Activated CD8-positive, alpha-beta memory T cell treated with anti-CD3 and anti-CD28 coated beads for 36 hours (primary cell): ENCODE data around the gene CLEC10A. TPM values are rescaled to one million over a fixed set of nuclear protein-coding genes. Genes with fewer than 3 reads are reported as not detected.
"Not testable (repeated sequence)": the region's sequence is repeated elsewhere in the genome, so short reads cannot be mapped to it uniquely, and the experiment has no call there.

Source experiments
- CTCF ChIA-PET: fragments of 350-600 bp; sonication (Branson Sonifier 250); formaldehyde crosslinking; loops from one replicate; lab custom pipeline; 2021; ENCODE audit warnings: antibody characterized with exemption; lab: Charles Lee
- POLR2A ChIA-PET: fragments of 350-600 bp; sonication (Branson Sonifier 250); formaldehyde crosslinking; loops from one replicate; lab custom pipeline; 2021; ENCODE audit warnings: antibody characterized with exemption; lab: Charles Lee
- total RNA-seq, 2 experiments: library from RNA; stranded (reverse); gene quantifications; one replicate each; pipeline ENCODE4 v1.2.3, GENCODE V29; 2021

Gene CLEC10A
- total RNA-seq, 2 experiments from 2014 or later, result not detected

DNA sequence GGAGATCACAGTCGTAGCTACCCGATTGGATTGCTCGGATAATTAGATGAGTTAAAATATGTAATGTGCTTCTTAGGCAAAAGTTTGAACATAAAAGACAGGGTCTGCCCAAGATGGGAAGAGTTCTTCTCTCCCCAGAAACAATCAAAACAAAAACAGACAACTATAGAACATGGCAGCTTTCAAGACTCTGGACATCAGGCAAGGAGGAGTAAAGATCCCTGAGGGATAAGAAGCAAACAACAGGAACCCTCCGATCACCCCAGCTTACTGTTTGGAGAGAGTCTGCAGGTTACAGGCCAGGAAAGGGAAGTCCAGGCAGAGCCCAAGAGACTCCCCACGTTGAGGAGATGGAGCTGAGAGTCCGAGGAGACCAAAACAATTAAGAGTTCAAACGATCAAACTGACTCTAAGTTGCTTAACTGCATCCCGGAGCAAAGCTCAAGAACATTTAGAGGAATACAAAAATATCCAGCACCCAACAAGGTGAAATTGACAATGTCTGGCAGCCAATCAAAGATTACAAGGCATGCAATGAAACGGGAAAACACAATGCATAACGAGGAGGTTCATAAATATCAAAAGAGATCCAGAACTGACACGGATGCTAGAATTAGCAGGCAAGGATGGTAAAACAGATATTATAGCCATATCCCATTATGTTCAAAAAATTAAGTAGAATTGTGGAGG, 30.7 kb upstream of the CLEC10A start:
- ChIA-PET POLR2A (interaction anchor here (0.7 kb wide), 1 partner anchor 1208 kb away, joined by 3 read pairs; no protein-coding TSS in a partner anchor), CTCF (interaction anchor here (1.0 to 1.5 kb wide), 2 partner anchors 59 to 63 kb away, joined by 3 to 5 read pairs; no protein-coding TSS in a partner anchor)

DNA sequence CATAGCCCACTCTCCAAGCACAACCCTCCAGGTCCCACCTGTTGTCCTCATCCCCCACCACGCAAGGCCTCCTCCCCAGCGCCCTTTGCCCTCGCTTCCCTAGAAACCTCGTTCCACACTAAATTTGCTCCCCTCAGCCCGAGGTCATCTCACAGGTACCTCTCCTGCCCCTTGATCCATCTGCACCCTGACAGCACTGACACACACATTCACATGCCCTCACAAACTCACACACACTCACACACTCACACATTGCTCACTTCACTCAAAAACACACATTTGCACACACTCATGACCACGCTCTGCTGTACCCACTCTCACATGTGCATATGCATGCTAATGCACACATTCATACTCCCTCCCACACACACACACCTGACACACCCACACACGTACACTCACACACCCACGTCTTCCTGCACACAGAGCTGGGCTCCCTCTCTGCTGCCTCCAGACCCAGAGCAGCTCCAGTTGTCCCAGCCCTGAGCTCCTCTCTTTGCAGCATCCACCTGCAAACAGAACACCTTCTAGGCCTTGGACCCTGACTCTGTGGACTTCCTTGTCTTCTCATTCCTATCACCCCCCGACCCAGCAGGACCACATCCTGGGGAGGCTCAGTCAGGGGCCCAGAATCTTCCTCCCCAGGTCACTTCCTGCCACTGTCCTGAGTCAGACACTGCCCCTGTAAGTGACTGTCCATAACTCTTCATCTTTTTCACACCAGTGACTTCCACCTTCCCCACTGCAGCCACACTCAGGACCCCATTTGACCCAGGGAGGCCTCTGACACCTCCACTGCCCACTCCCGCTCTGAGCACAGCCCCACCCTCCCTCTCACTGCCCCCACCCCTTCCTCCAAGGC, 29.6 kb upstream of the CLEC10A start:
- ChIA-PET CTCF (interaction anchor here (1.0 kb wide), 1 partner anchor 62 kb away, joined by 3 read pairs; no protein-coding TSS in a partner anchor), POLR2A (no interaction called here)

DNA sequence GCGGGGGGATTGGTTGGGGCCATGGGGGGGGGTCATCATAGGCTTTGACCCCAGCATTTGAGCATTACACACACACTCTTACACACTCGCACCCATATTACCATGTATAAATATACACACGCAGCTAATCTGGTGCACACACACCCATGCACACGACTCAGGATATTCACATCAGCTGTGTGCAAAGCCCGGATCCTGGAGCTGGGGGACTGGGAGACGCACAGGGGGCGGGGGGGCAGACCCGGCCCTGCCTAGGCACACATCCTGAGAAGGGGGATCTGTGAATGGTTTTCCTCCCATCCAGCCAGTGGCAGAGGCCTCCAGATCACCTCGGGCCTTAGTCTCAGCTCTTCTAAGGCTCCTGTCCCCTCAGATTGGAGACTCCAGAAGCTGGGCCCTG, 28.9 kb upstream of the CLEC10A start:
- ChIA-PET CTCF (no interaction called here), POLR2A (no interaction called here)

DNA sequence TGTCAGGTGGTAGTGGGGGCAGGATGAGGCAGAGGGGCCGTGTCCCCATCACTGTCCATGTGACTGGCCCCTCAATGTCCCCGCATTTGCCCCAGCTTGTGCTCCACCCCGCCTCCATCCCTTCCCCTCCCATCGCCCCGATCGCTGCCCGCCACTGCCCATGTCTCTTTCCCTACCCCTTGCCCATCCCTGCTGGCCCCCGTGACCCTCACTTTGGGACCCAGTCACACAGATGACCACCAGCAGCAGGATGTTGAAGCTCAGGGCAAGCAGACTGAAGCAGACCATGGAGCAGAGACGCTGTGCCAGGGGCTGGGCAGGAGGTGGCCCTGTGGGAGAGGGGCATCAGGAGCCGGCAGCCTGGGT, 28.5 kb upstream of the CLEC10A start:
- POLR2A ChIA-PET, result no interaction called here
- CTCF ChIA-PET, result no interaction called here

DNA sequence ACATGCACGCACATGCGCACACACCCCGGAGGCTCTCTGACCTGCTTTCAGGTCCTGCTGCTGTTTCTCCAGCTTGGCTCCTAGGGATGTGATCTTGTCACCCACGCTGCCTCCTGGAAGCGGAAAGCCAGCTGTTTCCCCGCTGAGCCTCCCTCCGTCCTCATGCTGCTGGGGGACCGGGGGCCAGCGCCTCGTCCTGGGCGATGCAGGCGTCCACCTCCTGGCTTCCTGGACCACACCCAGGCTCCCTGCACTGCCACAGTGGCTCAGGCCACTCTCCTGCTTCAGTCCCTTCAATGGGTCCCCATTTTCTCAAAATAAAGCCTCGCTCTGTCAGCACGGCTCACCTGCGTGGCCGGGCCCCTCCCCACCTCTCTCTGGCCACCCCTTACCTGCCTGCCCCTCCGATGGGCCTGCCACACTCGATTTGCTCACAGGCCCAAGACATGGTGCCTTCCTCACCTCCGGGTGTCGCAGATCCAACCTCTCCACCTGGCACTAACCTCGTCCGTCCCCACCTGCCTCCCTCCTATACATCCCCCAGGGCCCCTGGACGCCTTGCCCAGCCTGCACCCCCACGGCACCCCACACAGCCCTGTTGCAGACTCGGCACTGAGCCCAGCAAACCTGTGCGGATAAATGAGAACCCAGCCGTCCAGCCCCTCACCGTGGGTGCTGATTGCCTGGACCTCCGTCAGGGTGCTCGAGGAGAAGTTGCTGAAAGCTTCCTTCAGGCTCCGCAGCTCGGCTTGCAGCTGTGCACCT, 27.9 kb upstream of the CLEC10A start:
- CTCF ChIA-PET, result interaction anchor here (0.5 kb wide), 1 partner anchor 28 kb away, joined by 3 read pairs; no protein-coding TSS in a partner anchor
- POLR2A ChIA-PET, result no interaction called here

GRCh38 chr17:7107012-7107754, 27.1 kb upstream of the CLEC10A start:
- POLR2A ChIA-PET, result no interaction called here
- CTCF ChIA-PET, result interaction anchor here (0.5 to 1.5 kb wide), 2 partner anchors 29 to 62 kb away, joined by 3 read pairs; no protein-coding TSS in a partner anchor

DNA sequence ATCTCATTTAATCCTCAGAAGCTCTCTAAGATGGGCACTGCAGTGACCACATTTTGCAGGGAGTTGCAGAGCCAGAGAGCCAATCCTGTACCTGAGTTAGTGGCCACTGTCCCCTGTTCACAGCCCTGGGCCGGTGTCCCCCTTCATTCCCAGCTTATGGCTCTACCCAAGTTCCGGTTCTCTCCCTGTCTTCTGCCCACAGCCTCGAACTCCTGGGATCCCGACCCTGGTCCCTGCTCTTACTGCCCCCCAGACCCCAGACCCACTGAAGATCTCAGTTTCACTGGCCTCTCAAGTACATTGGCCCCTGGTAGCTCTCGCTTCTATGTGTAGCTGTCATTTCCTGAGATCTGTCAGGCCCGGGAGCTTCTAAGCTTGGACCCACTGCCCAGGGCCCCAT, 22.4 kb upstream of the CLEC10A start:
- POLR2A ChIA-PET, result no interaction called here
- CTCF ChIA-PET, result no interaction called here

DNA sequence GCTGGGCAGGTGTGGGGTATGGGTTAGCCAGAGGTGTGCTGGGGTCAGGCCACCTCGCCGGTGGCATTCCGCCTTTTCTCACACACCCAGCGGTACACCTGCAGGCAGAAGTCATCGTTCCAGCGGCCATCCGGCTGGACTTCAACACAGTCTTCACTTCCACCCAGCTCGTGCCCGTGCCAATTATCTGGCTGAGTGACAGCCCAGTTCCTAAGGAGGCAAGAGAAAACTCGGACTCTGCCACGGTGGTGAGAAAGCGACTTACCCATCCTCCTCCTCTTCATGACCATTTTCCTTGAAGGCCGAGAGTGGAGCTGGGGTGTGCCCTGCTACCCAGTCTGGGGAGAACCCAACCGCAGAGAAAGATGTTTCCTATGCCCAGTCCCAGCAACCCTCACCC, 21.5 kb upstream of the CLEC10A start:
- ChIA-PET CTCF (interaction anchor here (0.6 kb wide), 1 partner anchor 341 kb away, joined by 3 read pairs; no protein-coding TSS in a partner anchor), POLR2A (no interaction called here)

DNA sequence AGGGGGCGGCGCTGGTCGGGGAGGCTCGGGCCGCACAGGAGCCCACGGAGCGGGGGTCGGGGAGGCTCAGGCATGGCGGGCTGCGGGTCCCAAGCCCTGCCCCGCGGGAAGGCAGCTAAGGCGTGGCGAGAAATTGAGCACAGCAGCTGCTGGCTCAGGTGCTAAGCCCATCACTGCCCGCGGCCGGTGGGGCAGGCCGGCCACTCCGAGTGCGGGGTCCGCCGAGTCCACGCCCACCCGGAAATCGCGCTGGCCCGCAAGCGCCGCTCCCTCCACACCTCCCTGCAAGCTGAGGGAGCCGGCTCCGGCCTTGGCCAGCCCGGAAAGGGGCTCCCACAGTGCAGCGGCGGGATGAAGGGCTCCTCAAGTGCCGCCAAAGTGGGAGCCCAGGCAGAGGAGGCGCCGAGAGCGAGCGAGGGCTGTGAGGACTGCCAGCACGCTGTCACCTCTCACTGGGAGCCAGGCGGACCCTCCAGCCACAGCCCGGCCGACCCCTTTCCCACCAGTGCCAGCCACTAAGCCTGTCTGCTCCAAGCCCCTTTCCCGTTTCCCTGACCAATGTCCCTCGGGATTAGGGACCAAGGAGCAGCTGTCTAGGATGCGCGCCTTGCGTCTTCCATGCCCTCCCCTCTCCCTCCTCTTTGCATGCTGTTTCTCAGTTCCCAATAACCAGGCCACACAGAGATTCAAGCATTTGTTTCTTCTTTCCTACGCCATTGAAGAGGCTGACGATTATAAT, 20.8 kb upstream of the CLEC10A start:
- POLR2A ChIA-PET, result not testable (repeated sequence)
- CTCF ChIA-PET, result interaction anchor here (0.6 kb wide), 1 partner anchor 340 kb away, joined by 3 read pairs; no protein-coding TSS in a partner anchor

DNA sequence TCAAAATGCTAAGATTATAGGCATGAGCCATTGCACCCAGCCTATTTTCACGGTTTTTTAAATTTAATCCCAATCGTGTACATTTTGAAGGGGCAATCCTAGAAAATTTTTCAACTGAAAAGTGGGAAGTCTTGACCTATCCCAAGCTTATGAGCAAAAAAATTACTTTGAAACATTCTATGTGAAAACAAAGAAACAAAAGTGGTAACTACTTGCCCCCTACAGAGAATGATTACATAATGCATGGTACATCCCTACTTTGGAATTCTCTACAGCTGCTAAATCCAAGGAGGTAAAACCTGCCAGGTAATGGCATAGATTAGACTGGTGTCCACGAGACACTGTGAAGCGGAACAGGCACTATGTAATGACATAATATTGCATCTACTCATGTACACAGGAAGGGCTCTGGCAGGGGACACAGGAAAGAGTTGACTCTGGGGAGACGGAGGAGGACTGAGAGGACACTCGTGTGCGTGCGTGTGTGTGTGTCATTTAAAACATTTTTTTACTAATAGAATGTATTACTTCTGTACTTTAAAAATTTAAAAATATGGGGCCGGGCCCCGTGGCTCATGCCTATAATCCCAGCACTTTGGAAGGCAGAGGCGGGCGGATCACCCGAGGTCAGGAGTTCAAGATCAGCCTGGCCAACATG, 18.9 kb upstream of the CLEC10A start:
- CTCF ChIA-PET, result no interaction called here
- POLR2A ChIA-PET, result no interaction called here

- ChIA-PET CTCF (no interaction called here), POLR2A (no interaction called here)
These were observed 17.9 kb upstream of the CLEC10A start for GRCh38 chr17:7097940-7098339.

DNA sequence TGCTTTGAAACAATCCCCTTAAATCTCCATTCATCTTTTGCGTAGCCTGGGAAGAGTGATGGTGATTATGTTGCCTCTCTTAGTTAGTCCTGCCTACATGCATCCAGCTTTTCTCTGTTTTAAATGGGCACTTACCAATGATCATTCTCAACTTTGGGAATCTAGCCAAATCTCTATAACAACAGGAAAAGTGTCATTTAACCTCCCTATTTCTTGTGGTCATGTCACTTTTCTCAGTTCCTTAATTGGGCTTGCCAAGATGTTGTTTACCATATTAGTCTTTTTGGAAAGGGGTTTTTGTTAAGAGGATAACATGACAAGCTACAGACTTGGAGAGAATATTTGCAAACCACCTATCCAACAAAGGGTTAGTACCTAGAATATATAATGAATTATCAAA, 15.6 kb upstream of the CLEC10A start:
- ChIA-PET CTCF (no interaction called here), POLR2A (no interaction called here)

DNA sequence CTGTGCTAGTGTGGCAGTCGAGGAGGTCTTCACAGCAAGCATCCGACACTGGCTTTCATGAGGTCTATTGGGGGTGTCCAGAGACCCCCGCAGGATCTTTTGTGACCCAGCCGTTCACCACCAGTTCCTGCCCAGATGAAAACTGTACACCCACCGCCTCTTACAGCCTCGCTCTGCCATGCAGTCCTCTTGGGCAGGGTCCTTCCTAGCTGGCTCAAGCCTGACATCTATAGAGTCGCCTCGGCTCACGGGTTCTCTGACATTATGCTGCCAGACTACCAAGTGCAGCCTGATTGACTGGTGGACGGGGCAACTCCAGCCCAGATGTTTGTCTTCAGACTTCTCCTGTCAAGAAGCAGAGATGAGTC, 14.6 kb upstream of the CLEC10A start:
- CTCF ChIA-PET, result no interaction called here
- POLR2A ChIA-PET, result no interaction called here

- POLR2A ChIA-PET, CTCF ChIA-PET: not testable (repeated sequence)
These were observed 11.4 kb upstream of the CLEC10A start for GRCh38 chr17:7091311-7092005.

DNA sequence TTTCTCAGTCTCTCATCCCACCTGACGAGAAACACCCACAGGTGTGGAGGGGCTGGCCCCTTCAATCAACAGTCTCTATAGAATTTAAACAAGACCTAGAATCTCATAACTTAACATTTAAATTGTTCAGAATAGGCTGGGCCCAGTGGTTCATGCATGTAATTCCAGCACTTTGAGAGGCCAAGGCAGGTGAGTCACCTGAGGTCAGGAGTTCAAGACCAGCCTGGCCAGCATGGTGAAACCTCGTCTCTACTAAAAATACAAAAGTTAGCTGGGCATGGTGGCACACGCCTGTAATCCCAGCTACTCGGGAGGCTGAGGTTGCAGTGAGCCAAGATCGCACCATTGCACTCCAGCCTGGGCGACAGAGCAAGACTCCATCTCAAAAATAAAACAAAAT, 9.5 kb upstream of the CLEC10A start:
- POLR2A ChIA-PET, result interaction anchor here (0.6 kb wide), 1 partner anchor 1353 kb away, joined by 6 read pairs; no protein-coding TSS in a partner anchor
- CTCF ChIA-PET, result not testable (repeated sequence)

GRCh38 chr17:7088442-7088841, 8.4 kb upstream of the CLEC10A start:
- CTCF ChIA-PET, POLR2A ChIA-PET: not testable (repeated sequence)

DNA sequence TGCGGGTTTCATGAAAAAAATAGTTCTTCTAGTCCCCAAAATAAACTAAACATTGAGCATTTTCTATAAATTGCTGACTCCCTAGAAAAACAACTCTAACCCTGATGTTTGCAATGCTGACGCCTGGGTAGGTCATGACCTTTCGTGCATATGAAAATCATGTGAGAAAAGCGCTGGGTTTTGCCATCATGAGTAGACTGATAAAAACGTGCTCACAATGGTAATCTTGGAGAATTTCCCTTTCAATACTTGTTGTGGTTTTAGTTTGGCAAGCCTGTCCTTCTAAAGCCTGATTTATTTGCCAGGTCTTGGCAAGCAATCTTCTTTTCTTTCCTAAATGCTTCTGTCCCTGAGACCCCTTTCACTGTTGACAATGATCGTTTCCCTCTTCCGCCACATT, 4.0 kb upstream of the CLEC10A start:
- ChIA-PET CTCF (no interaction called here), POLR2A (no interaction called here)
